Activated T-cell treated with anti-CD3 and anti-CD28 coated beads, Interleukin-2, amount 50 U/mL, for 48 hours (primary cell): ENCODE measurements around the gene TSC22D4.

Source experiments
- DNase-seq, 2 experiments: peaks; one replicate each; pipeline ENCODE4 v3.0.0-alpha.2; 2020

Gene TSC22D4

DNA sequence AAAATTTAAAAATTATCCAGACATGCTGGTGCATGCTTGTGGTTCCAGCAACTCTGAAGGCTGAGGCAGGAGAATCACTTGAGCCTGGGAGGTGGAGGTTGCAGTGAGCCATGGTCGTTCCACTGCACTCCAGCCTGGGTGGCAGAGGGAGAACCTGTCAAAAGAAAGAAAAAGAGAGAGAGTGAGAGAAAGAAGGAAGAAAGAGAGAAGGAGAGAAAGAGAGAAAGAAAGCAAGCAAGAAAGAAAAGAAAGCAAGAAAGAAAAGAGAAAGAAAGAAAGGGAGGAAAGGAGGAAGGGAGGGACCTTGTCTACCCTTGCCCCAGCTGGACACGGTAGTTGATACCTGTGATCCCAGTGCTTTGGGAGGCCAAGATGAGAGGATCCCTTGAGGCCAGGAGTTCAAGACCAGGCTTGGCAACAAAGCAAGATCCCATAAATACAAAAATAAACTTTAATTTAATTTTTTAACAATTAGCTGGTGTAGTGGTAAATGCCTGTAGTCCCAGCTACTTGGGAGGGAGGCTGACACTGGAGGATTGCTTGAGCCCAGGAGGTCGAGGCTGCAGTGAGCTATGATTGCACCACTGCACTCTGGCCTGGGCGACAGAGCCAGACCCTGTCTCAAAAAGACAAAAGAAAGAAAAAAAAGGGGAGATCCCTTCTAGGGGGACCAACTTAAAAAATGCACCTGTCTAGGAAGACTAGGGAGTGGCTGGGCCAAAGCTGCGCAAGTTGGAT lies 13.9 kb upstream of the TSC22D4 start:
- DNase-seq, result no peak

DNA sequence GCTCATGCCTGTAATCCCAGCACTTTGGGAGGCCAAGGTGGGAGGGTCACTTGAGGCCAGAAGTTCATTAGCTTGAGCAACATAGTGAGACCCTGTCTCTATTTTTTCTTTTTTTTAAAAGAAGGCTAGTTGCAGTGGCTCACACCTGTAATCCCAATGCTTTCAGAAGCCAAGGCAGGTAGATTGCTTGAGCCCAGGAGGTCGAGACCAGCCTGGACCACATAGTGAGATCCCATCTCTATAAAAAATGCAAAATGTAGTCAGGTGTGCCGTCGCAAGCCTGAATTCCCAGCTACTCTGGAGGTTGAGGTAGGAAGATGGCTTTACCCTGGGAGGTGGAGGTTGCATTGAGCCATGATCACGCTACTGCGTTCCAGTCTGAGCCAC lies 12.2 kb upstream of the TSC22D4 start:
- DNase-seq, result no peak

DNA sequence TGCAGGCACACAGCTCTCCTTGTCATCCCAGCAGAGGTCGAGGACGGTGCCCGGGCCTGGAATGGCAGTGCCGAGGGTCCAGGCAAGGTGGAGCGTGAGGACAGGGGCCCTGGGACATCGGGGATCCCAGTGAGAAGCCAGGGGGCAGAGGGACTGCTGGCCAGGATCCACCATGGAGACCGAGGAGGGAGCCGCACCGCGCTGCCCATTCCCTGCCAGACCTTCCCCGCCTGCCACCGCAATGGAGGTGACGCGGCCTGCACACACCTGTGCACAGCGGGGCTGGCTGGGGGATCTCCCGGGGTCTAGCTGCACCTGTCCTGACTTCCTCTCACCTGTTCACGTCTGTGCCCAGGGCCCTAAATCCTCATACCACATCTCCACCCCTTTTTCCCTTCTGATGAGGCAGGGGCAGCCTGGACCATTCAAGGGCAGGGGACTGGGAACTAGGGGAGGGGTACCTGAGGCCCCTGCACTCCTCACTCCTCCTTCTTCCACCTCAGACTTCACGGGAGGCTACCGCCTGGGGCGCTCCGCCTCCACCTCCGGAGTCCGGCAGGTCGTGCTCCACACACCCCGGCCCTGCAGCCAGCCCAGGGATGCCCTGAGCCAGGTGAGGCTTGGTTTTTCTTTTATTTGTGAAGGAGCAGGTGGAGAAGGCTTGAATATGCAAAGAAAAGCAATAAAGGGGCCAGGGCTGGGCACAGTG lies 11.6 kb upstream of the TSC22D4 start:
- no peak for DNase-seq

- DNase-seq, result peak; percentile 37 to 53
Observed at GRCh38 chr7:100489824-100490223, 10.8 kb upstream of the TSC22D4 start.

GRCh38 chr7:100489121-100489520 lies 10.1 kb upstream of the TSC22D4 start:
- DNase-seq, result no peak

GRCh38 chr7:100488333-100489095 lies 9.5 kb upstream of the TSC22D4 start:
- DNase-seq, result no peak

DNA sequence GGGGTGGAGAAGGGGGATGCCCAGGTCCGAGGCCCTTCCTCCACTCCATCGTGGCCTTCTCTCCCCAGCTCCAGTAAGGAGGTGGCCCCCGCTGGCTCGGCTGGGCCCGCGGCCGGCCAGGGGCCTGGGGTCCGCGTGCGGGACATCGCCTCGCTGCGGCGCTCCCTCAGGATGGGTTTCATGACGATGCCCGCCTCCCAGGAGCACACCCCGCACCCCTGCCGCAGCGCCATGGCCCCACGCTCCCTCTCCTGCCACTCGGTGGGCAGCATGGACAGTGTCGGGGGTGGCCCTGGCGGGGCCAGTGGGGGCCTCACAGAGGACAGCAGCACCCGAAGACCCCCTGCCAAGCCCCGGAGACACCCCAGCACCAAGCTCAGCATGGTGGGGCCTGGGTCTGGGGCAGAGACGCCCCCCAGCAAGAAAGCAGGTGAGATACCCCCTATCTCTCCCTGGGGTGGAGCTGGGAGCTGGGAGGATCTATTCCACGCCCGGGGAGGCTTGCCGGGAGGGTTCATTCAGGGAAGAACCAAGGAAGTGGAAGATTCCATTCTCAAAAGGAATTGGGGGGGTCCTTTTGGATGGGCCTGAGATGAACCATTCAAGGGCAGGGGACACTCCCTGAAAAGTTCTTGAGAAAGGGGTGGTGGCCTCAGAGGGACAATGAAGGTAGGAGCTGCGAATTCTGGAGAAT lies 7.9 kb upstream of the TSC22D4 start:
- no peak for DNase-seq

DNA sequence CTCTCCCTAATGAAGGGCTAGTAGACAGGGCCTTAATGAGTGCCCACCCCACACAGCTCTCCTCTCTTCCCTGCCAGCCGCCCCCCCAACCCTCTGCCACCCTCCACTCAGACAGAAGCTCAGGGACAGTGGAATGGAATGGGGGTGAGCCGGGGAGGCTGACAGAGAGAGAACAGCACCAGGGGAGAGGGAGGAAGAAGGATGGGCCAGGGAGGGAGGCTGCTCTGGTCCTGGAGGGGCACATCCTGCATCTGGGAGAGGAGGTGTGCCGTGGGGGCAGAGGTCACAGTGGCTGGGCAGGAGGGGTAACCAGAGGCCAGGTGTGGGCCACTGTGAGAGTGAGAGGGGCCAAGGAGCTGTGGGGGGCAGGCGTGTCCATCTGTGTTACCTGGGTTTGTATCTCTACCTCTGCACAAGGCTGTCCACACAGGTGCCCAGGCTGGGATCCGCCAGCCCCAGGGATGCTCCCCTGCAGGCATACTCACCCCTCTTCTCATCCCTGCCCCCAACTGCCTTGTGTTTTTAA lies 7.2 kb upstream of the TSC22D4 start:
- no peak for DNase-seq

GRCh38 chr7:100485471-100485876 lies 6.5 kb upstream of the TSC22D4 start:
- DNase-seq, result no peak

- no peak for DNase-seq
Observed at GRCh38 chr7:100484673-100485045, 5.6 kb upstream of the TSC22D4 start.

DNA sequence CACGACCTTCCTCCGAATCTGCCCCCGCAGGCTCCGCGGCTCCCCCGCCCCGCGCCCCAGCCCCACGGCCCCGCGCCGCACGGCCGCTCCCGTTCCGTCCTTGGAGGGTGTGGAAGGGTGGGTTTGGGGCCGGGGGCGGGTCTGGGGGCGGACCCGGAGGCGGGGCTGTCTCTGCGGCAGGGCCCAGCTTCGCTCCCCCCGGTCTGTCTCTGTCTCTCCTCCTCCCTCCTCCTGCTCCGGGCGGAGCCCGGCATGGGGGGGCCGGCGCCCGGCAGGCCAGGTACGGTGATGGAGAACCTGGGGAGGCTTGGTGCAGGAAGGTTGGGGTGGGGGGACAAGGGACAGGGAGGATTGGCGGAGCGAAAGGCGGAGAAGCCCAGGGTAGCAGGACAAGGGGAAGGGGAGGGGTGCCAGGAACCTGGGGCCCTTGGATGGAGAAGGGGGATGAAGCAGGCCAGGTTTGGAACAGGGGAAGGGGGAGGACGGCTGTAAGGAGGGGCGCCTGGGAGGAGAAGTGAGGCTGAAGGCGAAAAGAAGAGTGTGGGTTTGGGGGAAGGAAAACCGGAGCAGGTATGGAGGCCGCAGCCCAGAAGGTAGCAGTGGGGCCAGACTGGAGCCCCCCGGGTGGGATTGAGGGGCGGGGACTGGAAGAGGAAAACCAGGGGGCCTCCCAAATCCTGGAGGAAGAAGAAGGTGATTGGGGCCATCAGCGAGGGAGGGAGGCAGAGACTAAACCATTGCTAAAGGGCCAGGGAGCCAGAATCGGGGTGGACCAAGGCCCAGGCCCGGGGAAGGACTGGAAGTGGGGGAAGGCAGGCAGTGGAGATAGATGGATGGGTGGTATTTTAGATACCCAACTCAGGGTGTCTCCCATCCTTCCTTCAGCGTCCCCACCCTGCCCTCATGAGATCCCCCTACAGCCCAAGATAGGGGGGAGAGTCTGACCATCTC lies 5.0 kb upstream of the TSC22D4 start, which contains the start of gene NYAP1:
NYAP1 (plus strand) TSS at position 206 of the 951 bp plus-strand sequence. CDS start 1,385 bp downstream, outside the sequence.
- peak in 1 of 2 experiments; percentile 58 for DNase-seq

GRCh38 chr7:100483090-100483721 lies 4.2 kb upstream of the TSC22D4 start:
- peak; percentile 91 to 93 for DNase-seq

DNA sequence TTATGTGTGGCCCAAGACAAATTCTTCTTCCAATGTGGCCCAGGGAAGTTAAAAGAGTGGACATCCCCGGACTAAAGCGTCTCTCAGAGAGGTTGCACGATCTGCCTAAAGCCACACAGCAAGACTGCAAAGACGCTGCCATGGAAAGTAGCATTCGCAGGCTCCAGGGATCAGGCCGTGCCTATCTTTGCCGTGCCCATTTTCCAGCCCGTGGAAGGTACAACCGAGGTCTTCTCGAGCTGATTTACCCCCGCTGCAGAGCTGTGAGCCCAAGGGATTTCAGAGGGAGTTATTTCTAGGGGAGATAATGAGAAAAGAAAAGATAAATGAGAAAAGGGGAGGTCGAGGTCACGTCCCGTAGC lies 3.7 kb upstream of the TSC22D4 start:
- DNase-seq, result no peak

- no peak for DNase-seq
Observed at GRCh38 chr7:100481466-100481865, 2.5 kb upstream of the TSC22D4 start.

DNA sequence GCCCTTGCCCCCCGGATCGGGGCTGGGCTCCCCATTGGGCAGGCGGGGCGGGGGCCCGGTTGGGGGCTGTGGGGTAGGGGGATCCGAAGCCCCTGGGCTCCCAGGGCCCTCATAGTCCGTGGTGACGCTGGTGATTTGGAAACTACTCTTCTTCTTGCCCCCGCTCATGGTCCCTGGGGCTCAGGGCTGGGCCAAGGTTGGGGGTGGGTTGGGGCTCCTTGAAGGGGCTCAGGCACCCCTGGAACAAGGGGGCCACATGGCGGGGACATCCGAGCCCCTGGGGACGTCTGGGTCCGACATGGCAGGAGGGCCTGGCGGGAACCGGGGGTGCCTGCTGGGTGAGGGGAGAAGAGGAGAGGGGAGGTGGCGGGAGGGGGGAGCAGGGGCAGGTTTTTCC lies 1.1 kb downstream of the TSC22D4 start:
- no peak for DNase-seq

DNA sequence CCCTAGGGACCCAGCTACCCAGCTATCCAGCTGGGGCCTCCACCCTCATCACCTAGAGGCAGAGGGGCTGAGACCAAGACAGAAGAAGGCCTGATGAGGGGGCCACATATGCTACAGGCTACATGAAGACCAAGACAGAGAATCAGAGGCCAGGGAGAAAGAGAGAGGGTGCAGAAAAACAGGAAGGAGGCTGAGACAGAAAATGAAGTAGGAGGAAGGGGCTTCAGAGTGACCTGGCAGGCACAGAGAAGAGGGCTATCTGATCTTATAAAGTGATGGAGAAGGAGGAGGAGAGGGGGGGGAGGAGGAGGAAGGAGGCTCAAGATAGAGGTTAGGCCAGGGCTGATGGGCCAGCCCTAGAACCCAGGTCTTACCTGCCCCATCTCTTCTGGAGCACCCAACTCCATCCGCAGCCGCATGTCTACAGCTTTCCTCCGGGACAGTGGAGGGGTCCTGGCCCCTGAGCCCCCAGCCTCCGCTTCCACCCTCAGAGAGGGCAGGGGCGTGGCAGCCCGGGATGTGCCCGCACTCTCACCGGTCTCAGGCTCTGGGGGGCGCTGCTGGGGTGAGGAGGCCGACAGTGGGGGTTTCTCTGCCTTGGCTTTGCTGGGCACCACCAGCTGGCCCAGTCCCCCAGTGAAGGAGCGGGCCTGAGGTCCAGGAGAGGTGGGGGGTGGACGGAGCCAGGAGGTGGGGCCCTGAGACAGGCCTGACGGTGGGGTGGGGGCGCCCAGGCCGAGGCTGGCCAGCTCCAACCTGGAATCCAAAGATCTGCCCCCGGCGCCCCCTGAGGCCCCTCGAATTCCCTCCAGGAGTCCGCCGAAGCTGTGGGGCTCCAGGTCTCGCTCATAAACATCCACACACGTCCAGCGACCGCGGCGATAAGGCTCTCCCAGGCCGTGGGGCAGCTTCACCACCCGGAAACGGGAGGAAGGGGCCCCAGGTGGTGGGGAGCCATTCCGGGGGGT lies 1.8 kb downstream of the TSC22D4 start:
- peak; percentile 75 to 77 for DNase-seq

GRCh38 chr7:100476101-100476780 lies 2.8 kb downstream of the TSC22D4 start:
- no peak for DNase-seq

DNA sequence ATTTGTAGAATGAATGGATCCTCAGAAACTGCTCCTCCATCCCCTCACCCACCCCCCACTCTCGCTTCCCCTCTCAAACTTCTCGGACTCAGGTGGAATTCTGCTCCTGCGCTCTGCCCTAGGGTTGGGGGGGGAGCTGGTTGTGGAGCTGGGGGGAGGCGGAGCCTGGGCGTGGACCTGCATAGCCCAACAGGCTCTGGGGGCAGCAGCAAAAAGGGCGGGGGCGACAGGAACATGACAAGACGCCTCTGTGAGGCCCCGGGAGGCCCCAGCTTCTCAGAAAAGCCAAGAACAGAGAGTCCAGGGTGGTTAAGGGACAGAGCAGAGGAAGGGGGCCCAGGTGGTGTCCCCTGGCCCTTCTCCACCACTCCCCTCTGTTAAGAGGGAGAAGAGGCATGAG lies 3.5 kb downstream of the TSC22D4 start:
- DNase-seq, result peak; percentile 44 to 47

GRCh38 chr7:100472854-100473499 lies 6.0 kb downstream of the TSC22D4 start:
- DNase-seq, result no peak
